WTC11 (cell line): Measurements from ENCODE around the gene WNT3A. TPM values are rescaled to one million over a fixed set of nuclear protein-coding genes. Genes with fewer than 3 reads are reported as not detected.
A peak's percentile ranks its signal among the peaks of the same experiment; 100 is the strongest.

ENCODE experiments used
- ATF1 ChIP-seq: sonication (generic); formaldehyde crosslinking; IDR thresholded peaks from 2 replicates; pipeline ENCODE4 v1.8.1; 2023; ENCODE audit warnings: mild to moderate bottlenecking, moderate library complexity, missing genetic modification reagents
- CBFB ChIP-seq: sonication (generic); formaldehyde crosslinking; IDR thresholded peaks from 2 replicates; pipeline ENCODE4 v1.8.1; 2022; ENCODE audit warnings: mild to moderate bottlenecking, low read depth, missing genetic modification reagents
- CREB1 ChIP-seq: sonication (generic); formaldehyde crosslinking; IDR thresholded peaks from 2 replicates; pipeline ENCODE4 v1.8.0; 2023; ENCODE audit warnings: mild to moderate bottlenecking, missing genetic modification reagents
- ELF4 ChIP-seq: sonication (generic); formaldehyde crosslinking; IDR thresholded peaks from 2 replicates; pipeline ENCODE4 v1.8.1; 2022; ENCODE audit warnings: low read depth, mild to moderate bottlenecking, moderate library complexity, missing genetic modification reagents
- ETV6 ChIP-seq: sonication (generic); formaldehyde crosslinking; IDR thresholded peaks from 2 replicates; pipeline ENCODE4 v1.8.1; 2022; ENCODE audit warnings: mild to moderate bottlenecking, missing genetic modification reagents
- FOXK1 ChIP-seq: sonication (generic); formaldehyde crosslinking; IDR thresholded peaks from 2 replicates; pipeline ENCODE4 v1.8.0; 2022; ENCODE audit warnings: mild to moderate bottlenecking, moderate library complexity, missing genetic modification reagents
- GTF2I ChIP-seq: fragments of 250-450 bp; sonication (Bioruptor Pico); conservative IDR thresholded peaks from 2 replicates; pipeline ENCODE4 v1.4.0; 2021; ENCODE audit warnings: mild to moderate bottlenecking
- IRF2 ChIP-seq: sonication (generic); formaldehyde crosslinking; IDR thresholded peaks from 2 replicates; pipeline ENCODE4 v1.8.0; 2022; ENCODE audit warnings: low read depth, missing genetic modification reagents, borderline replicate concordance
- NR2C2 ChIP-seq: sonication (generic); formaldehyde crosslinking; IDR thresholded peaks from 2 replicates; pipeline ENCODE4 v1.8.0; 2022; ENCODE audit warnings: mild to moderate bottlenecking, missing genetic modification reagents
- RORB ChIP-seq: fragments of 250-450 bp; sonication (Bioruptor Pico); IDR thresholded peaks from 2 replicates; pipeline ENCODE4 v1.9.0; 2021; ENCODE audit warnings: mild to moderate bottlenecking
- SOX15 ChIP-seq: fragments of 250-450 bp; sonication (Bioruptor Pico); IDR thresholded peaks from 2 replicates; pipeline ENCODE4 v1.9.0; 2021; ENCODE audit warnings: mild to moderate bottlenecking
- ZNF263 ChIP-seq: sonication (generic); formaldehyde crosslinking; IDR thresholded peaks from 2 replicates; pipeline ENCODE4 v1.8.1; 2022; ENCODE audit warnings: low read depth, mild to moderate bottlenecking, moderate library complexity, missing genetic modification reagents
- ZNF416 ChIP-seq: fragments of 250-450 bp; sonication (Bioruptor Pico); IDR thresholded peaks from 2 replicates; pipeline ENCODE4 v1.9.0; 2021; ENCODE audit warnings: mild to moderate bottlenecking, inconsistent platforms
- total RNA-seq: library from RNA; stranded (reverse); gene quantifications from 3 replicates; pipeline ENCODE4 v1.2.3, GENCODE V29; 2021
- TF ChIP-seq, protein P1 (sequence below): fragments of 250-450 bp; sonication (Bioruptor Pico); conservative IDR thresholded peaks from 2 replicates; pipeline ENCODE4 v1.9.0; 2021; ENCODE audit warnings: mild to moderate bottlenecking
- TF ChIP-seq, protein P2 (sequence below): sonication (generic); formaldehyde crosslinking; IDR thresholded peaks from 2 replicates; pipeline ENCODE4 v1.8.0; 2022; ENCODE audit warnings: mild to moderate bottlenecking, missing genetic modification reagents
- TF ChIP-seq, protein P3 (sequence below): fragments of 250-450 bp; sonication (Bioruptor Pico); IDR thresholded peaks from 2 replicates; pipeline ENCODE4 v1.9.0; 2021; ENCODE audit warnings: mild to moderate bottlenecking
- TF ChIP-seq, protein P4 (sequence below): sonication (generic); formaldehyde crosslinking; IDR thresholded peaks from 2 replicates; pipeline ENCODE4 v1.8.0; 2023; ENCODE audit warnings: mild to moderate bottlenecking, missing genetic modification reagents
- TF ChIP-seq, protein P5 (sequence below): sonication (generic); formaldehyde crosslinking; IDR thresholded peaks from 2 replicates; pipeline ENCODE4 v1.8.0; 2023; ENCODE audit warnings: missing genetic modification reagents, mild to moderate bottlenecking, borderline replicate concordance
- TF ChIP-seq, protein P6 (sequence below): sonication (generic); formaldehyde crosslinking; IDR thresholded peaks from 2 replicates; pipeline ENCODE4 v1.8.0; 2023; ENCODE audit warnings: missing genetic modification reagents
- TF ChIP-seq, protein P7 (sequence below): fragments of 250-450 bp; sonication (Bioruptor Pico); IDR thresholded peaks from 2 replicates; pipeline ENCODE4 v1.9.0; 2021; ENCODE audit warnings: moderate library complexity, mild to moderate bottlenecking, inconsistent platforms, borderline replicate concordance
- TF ChIP-seq, protein P8 (sequence below): fragments of 250-450 bp; sonication (Bioruptor Pico); IDR thresholded peaks from 2 replicates; pipeline ENCODE4 v1.8.0; 2021; ENCODE audit warnings: mild to moderate bottlenecking
- TF ChIP-seq, protein P9 (sequence below): sonication (generic); formaldehyde crosslinking; IDR thresholded peaks from 2 replicates; pipeline ENCODE4 v1.8.1; 2023; ENCODE audit warnings: mild to moderate bottlenecking, missing genetic modification reagents, moderate library complexity

WNT3A gene
- total RNA-seq, 1 experiment from 2014 or later, result 0.17 TPM

DNA sequence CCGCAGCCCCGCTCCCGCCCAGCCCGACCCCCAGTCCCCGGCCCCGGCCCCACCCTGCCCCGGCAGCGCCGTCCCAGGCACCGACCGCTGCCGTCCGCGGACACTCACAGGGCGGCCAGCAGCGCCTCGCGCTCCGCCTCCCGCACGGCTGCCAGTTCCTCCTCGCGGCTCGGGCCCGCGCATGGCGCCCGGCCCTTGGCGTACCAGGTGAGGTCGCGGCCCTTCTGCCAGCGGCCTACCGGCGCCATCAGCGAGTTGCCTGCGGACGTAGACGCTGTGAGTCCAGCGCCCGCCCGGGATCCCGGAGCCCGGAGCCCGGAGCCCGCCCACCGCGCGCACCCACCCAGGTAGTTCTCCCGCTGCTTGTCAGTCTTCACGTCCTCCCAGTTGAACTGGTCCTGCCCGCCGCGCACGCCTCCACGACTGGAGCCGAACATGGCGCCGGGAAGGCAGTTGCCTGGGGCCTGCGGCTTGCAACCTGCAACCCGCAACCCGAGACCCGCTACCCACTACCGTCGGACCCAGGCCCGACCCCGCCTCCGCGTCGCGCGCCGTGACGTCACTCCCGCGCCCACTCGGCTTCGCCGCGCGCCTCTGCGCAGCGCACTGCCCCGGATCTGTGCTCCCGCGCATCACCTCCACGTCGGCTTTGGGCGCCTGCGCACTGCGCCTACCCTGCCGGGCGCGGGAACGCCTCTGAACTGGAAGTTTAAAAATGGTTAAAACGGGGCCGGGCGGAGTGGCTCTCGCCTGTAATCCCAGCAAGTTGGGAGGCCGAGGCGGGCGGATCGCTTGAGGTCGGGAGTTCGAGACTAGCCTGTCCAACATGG is 96.2 kb downstream of the WNT3A start, which contains the start of gene C1orf35 (continued):
- TF ChIP-seq, protein P1, sequence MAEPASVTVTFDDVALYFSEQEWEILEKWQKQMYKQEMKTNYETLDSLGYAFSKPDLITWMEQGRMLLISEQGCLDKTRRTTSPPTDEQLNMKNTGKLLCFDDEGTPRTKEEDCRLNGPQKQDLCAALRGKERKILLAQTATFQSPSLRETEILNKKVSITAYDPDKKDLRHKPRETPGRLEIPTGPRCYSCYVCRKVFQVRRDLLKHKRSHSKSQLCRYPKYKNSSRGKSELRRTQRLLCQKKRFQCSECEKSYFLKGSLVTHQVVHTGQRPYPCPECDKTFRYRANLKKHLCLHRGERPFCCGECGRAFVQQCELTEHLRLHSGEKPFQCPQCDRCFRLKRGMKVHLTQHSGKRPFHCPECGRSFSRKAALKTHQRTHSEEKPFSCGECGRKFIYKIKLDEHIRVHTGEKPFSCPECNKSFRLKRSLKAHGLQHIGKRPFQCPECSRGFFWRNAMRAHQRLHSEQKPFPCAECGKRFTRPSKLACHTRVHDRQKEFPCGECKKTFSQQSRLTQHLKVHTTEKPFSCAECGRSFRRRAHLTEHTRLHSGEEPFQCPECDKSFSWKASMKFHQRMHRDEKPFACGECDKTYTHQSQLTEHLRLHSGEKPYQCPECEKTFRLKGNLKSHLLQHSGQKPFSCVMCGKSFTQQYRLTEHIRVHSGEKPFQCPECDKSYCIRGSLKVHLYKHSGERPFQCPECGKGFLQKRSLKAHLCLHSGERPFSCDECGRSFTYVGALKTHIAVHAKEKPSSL (CRISPR knock-in tag), result no peak
- TF ChIP-seq, protein P2, sequence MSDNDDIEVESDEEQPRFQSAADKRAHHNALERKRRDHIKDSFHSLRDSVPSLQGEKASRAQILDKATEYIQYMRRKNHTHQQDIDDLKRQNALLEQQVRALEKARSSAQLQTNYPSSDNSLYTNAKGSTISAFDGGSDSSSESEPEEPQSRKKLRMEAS (CRISPR knock-in tag), result peak; percentile 95
- TF ChIP-seq, protein P3, sequence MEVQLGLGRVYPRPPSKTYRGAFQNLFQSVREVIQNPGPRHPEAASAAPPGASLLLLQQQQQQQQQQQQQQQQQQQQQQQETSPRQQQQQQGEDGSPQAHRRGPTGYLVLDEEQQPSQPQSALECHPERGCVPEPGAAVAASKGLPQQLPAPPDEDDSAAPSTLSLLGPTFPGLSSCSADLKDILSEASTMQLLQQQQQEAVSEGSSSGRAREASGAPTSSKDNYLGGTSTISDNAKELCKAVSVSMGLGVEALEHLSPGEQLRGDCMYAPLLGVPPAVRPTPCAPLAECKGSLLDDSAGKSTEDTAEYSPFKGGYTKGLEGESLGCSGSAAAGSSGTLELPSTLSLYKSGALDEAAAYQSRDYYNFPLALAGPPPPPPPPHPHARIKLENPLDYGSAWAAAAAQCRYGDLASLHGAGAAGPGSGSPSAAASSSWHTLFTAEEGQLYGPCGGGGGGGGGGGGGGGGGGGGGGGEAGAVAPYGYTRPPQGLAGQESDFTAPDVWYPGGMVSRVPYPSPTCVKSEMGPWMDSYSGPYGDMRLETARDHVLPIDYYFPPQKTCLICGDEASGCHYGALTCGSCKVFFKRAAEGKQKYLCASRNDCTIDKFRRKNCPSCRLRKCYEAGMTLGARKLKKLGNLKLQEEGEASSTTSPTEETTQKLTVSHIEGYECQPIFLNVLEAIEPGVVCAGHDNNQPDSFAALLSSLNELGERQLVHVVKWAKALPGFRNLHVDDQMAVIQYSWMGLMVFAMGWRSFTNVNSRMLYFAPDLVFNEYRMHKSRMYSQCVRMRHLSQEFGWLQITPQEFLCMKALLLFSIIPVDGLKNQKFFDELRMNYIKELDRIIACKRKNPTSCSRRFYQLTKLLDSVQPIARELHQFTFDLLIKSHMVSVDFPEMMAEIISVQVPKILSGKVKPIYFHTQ, result no peak
- TF ChIP-seq, protein P4, sequence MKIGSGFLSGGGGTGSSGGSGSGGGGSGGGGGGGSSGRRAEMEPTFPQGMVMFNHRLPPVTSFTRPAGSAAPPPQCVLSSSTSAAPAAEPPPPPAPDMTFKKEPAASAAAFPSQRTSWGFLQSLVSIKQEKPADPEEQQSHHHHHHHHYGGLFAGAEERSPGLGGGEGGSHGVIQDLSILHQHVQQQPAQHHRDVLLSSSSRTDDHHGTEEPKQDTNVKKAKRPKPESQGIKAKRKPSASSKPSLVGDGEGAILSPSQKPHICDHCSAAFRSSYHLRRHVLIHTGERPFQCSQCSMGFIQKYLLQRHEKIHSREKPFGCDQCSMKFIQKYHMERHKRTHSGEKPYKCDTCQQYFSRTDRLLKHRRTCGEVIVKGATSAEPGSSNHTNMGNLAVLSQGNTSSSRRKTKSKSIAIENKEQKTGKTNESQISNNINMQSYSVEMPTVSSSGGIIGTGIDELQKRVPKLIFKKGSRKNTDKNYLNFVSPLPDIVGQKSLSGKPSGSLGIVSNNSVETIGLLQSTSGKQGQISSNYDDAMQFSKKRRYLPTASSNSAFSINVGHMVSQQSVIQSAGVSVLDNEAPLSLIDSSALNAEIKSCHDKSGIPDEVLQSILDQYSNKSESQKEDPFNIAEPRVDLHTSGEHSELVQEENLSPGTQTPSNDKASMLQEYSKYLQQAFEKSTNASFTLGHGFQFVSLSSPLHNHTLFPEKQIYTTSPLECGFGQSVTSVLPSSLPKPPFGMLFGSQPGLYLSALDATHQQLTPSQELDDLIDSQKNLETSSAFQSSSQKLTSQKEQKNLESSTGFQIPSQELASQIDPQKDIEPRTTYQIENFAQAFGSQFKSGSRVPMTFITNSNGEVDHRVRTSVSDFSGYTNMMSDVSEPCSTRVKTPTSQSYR (CRISPR knock-in tag), result 0 out of 2 replicates have a peak, but pooled peaks have one; percentile 29
- TF ChIP-seq, protein P5, sequence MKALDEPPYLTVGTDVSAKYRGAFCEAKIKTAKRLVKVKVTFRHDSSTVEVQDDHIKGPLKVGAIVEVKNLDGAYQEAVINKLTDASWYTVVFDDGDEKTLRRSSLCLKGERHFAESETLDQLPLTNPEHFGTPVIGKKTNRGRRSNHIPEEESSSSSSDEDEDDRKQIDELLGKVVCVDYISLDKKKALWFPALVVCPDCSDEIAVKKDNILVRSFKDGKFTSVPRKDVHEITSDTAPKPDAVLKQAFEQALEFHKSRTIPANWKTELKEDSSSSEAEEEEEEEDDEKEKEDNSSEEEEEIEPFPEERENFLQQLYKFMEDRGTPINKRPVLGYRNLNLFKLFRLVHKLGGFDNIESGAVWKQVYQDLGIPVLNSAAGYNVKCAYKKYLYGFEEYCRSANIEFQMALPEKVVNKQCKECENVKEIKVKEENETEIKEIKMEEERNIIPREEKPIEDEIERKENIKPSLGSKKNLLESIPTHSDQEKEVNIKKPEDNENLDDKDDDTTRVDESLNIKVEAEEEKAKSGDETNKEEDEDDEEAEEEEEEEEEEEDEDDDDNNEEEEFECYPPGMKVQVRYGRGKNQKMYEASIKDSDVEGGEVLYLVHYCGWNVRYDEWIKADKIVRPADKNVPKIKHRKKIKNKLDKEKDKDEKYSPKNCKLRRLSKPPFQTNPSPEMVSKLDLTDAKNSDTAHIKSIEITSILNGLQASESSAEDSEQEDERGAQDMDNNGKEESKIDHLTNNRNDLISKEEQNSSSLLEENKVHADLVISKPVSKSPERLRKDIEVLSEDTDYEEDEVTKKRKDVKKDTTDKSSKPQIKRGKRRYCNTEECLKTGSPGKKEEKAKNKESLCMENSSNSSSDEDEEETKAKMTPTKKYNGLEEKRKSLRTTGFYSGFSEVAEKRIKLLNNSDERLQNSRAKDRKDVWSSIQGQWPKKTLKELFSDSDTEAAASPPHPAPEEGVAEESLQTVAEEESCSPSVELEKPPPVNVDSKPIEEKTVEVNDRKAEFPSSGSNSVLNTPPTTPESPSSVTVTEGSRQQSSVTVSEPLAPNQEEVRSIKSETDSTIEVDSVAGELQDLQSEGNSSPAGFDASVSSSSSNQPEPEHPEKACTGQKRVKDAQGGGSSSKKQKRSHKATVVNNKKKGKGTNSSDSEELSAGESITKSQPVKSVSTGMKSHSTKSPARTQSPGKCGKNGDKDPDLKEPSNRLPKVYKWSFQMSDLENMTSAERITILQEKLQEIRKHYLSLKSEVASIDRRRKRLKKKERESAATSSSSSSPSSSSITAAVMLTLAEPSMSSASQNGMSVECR (CRISPR knock-in tag), result peak; percentile 86; the same call in 1 of the 2 replicates
- TF ChIP-seq CREB1 (CRISPR knock-in tag), result peak; percentile 87; the same call in 1 of the 2 replicates
- TF ChIP-seq, protein P6, sequence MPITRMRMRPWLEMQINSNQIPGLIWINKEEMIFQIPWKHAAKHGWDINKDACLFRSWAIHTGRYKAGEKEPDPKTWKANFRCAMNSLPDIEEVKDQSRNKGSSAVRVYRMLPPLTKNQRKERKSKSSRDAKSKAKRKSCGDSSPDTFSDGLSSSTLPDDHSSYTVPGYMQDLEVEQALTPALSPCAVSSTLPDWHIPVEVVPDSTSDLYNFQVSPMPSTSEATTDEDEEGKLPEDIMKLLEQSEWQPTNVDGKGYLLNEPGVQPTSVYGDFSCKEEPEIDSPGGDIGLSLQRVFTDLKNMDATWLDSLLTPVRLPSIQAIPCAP, result no peak
- peak; percentile 91; the same call in 1 of the 2 replicates for TF ChIP-seq CBFB (CRISPR knock-in tag)
- peak; percentile 70 for TF ChIP-seq ETV6 (CRISPR knock-in tag)
- TF ChIP-seq GTF2I (CRISPR knock-in tag), result no peak
- TF ChIP-seq, protein P7, sequence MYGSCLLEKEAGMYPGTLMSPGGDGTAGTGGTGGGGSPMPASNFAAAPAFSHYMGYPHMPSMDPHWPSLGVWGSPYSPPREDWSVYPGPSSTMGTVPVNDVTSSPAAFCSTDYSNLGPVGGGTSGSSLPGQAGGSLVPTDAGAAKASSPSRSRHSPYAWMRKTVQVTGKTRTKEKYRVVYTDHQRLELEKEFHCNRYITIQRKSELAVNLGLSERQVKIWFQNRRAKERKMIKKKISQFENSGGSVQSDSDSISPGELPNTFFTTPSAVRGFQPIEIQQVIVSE, result no peak
- no peak for TF ChIP-seq SOX15 (CRISPR knock-in tag)
- TF ChIP-seq RORB, result no peak
- TF ChIP-seq FOXK1 (CRISPR knock-in tag), result peak; percentile 93
- TF ChIP-seq ZNF263 (CRISPR knock-in tag), result no peak
- peak; percentile 97 for TF ChIP-seq ATF1
- TF ChIP-seq IRF2 (CRISPR knock-in tag), result no peak
- peak; percentile 77; the same call in 1 of the 2 replicates for TF ChIP-seq ZNF416 (CRISPR knock-in tag)
- no peak for TF ChIP-seq NR2C2 (CRISPR knock-in tag)
- TF ChIP-seq, protein P8, sequence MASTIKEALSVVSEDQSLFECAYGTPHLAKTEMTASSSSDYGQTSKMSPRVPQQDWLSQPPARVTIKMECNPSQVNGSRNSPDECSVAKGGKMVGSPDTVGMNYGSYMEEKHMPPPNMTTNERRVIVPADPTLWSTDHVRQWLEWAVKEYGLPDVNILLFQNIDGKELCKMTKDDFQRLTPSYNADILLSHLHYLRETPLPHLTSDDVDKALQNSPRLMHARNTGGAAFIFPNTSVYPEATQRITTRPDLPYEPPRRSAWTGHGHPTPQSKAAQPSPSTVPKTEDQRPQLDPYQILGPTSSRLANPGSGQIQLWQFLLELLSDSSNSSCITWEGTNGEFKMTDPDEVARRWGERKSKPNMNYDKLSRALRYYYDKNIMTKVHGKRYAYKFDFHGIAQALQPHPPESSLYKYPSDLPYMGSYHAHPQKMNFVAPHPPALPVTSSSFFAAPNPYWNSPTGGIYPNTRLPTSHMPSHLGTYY (CRISPR knock-in tag), result no peak
- TF ChIP-seq, protein P9, sequence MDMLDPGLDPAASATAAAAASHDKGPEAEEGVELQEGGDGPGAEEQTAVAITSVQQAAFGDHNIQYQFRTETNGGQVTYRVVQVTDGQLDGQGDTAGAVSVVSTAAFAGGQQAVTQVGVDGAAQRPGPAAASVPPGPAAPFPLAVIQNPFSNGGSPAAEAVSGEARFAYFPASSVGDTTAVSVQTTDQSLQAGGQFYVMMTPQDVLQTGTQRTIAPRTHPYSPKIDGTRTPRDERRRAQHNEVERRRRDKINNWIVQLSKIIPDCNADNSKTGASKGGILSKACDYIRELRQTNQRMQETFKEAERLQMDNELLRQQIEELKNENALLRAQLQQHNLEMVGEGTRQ (CRISPR knock-in tag), result 0 out of 2 replicates have a peak, but pooled peaks have one; percentile 16
- no peak for TF ChIP-seq ELF4
